GM12878 (cell line): ENCODE results near the gene UTP25. TPM values are rescaled to one million over a fixed set of nuclear protein-coding genes. Genes with fewer than 3 reads are reported as not detected.

Experiments
- BHLHE40 ChIP-seq, 2 experiments: fragments of 450-650 bp in 1 of 2; IDR thresholded peaks; 2 replicates each; pipeline ENCODE4 v1.6.1; 2011 to 2017; ENCODE audit warnings: low read depth in 2 of 2, borderline replicate concordance in 1 of 2, improper control_type of control experiment in 1 of 2, low read length in 1 of 2, mild to moderate bottlenecking in 1 of 2
- DPF2 ChIP-seq: fragments of 450-650 bp; IDR thresholded peaks from 2 replicates; pipeline ENCODE4 v1.6.1; 2017; ENCODE audit warnings: mild to moderate bottlenecking
- E4F1 ChIP-seq: fragments of 450-650 bp; IDR thresholded peaks from 2 replicates; pipeline ENCODE4 v1.6.1; 2018; ENCODE audit warnings: borderline replicate concordance, mild to moderate bottlenecking; ENCODE audit not compliant: partially characterized antibody
- FOXK2 ChIP-seq: fragments of 450-650 bp; IDR thresholded peaks from 2 replicates; pipeline ENCODE4 v1.6.1; 2017; ENCODE audit warnings: mild to moderate bottlenecking, moderate library complexity
- IRF3 ChIP-seq: fragments of 450-650 bp; IDR thresholded peaks from 2 replicates; pipeline ENCODE4 v1.6.1; 2014; ENCODE audit warnings: mild to moderate bottlenecking
- NBN ChIP-seq: fragments of 450-650 bp; IDR thresholded peaks from 2 replicates; pipeline ENCODE4 v1.6.1; 2016
- NFIC ChIP-seq: IDR thresholded peaks from 2 replicates; pipeline ENCODE4 v1.6.1; 2012; ENCODE audit warnings: low read depth, mild to moderate bottlenecking, inconsistent platforms, low read length, moderate library complexity
- NFYB ChIP-seq: IDR thresholded peaks from 2 replicates; pipeline ENCODE4 v1.6.1; 2011; ENCODE audit warnings: low read depth, mild to moderate bottlenecking, low read length, improper control_type of control experiment, moderate library complexity; ENCODE audit not compliant: insufficient read depth
- NR2C2 ChIP-seq: IDR thresholded peaks from 2 replicates; pipeline ENCODE4 v1.6.1; 2011; ENCODE audit warnings: borderline replicate concordance, low read depth; ENCODE audit not compliant: control insufficient read depth, insufficient read length
- PML ChIP-seq: IDR thresholded peaks from 2 replicates; pipeline ENCODE4 v1.6.1; 2012; ENCODE audit warnings: low read length, inconsistent platforms
- RAD21 ChIP-seq: IDR thresholded peaks from 2 replicates; pipeline ENCODE4 v1.6.1; 2011; ENCODE audit warnings: mild to moderate bottlenecking, low read depth, low read length, moderate library complexity; ENCODE audit not compliant: insufficient read depth
- RELB ChIP-seq: fragments of 450-650 bp; IDR thresholded peaks from 2 replicates; pipeline ENCODE4 v1.6.1; 2017; ENCODE audit warnings: low read depth, mild to moderate bottlenecking, moderate library complexity
- SREBF1 ChIP-seq: IDR thresholded peaks from 2 replicates; pipeline ENCODE4 v1.6.1; 2012; ENCODE audit warnings: mild to moderate bottlenecking, low read length
- TBL1XR1 ChIP-seq: IDR thresholded peaks from 2 replicates; pipeline ENCODE4 v1.6.1; 2012; ENCODE audit warnings: low read depth, low read length, improper control_type of control experiment
- WRNIP1 ChIP-seq: IDR thresholded peaks from 2 replicates; pipeline ENCODE4 v1.6.1; 2011; ENCODE audit warnings: low read depth, low read length, improper control_type of control experiment, borderline replicate concordance
- ZNF217 ChIP-seq: fragments of 450-650 bp; IDR thresholded peaks from 2 replicates; pipeline ENCODE4 v1.6.1; 2017; ENCODE audit warnings: antibody characterized with exemption, mild to moderate bottlenecking
- polyA plus RNA-seq, 11 experiments: library from polyadenylated mRNA; depleted of rRNA in 4 of 11; unstranded in 6 of 11; stranded (reverse) in 5 of 11; fragments of >200 nt; fragmentation: Nextera tagmentation in 4 of 11; fragmentation: Illumina TruSeq in 1 of 11; extraction: Ambion mirVana in 4 of 11; extraction: Trizol in 1 of 11; gene quantifications; 1 replicate in 1 of 11; 2 replicates in 10 of 11; pipeline versions ENCODE4 v1.2.1 to v1.2.3, GENCODE V29; 2011 to 2016; ENCODE audit warnings: inconsistent platforms in 2 of 11, missing spikeins in 2 of 11, low read depth in 1 of 11
- total RNA-seq, 4 experiments: library from RNA; depleted of rRNA in 3 of 4; stranded (reverse); fragments of >200 nt in 3 of 4; fragmentation: Illumina TruSeq in 1 of 4; extraction: Trizol in 1 of 4; gene quantifications; 2 replicates each; pipeline versions ENCODE4 v1.2.1 to v1.2.3, GENCODE V29; 2013 to 2021
- TF ChIP-seq, protein P1 (sequence below): fragments of 450-650 bp; IDR thresholded peaks from 2 replicates; pipeline ENCODE4 v1.6.1; 2016; ENCODE audit warnings: mild to moderate bottlenecking, moderate library complexity, borderline replicate concordance
- TF ChIP-seq, protein P2 (sequence below): fragments of 150-350 bp; IDR thresholded peaks from 2 replicates; pipeline ENCODE4 v1.6.1; 2014; ENCODE audit warnings: mild to moderate bottlenecking, low read depth, low read length

UTP25 gene
- total and polyA plus RNA-seq, 10 of the 15 experiments (the other 5 are each of a cell fraction or from before 2014, with no cell fraction given), result 3.0 to 13.3 (median 8.5) TPM

- TF ChIP-seq NFYB (no peak), BHLHE40 (IDR thresholded peaks at IDR 0.05; ENCODE audit: borderline replicate concordance in 1 of 2, low read depth in 2 of 2, low read length in 1 of 2) (peak; percentile 82 to 86), IRF3 (no peak), NR2C2 (no peak), TBL1XR1 (0 out of 2 replicates have a peak, but pooled peaks have one; percentile 59), NFIC (peak; percentile 32; the same call in 1 of the 2 replicates), RELB (peak; percentile 69), E4F1 (peak; percentile 100), DPF2 (peak; percentile 39; the same call in 1 of the 2 replicates), ZNF217 (no peak), WRNIP1 (0 out of 2 replicates have a peak, but pooled peaks have one; percentile 25), NBN (0 out of 2 replicates have a peak, but pooled peaks have one; percentile 74), RAD21 (no peak), PML (peak; percentile 60; the same call in 1 of the 2 replicates), FOXK2 (peak; percentile 92), SREBF1 (no peak)
- TF ChIP-seq, protein P1, sequence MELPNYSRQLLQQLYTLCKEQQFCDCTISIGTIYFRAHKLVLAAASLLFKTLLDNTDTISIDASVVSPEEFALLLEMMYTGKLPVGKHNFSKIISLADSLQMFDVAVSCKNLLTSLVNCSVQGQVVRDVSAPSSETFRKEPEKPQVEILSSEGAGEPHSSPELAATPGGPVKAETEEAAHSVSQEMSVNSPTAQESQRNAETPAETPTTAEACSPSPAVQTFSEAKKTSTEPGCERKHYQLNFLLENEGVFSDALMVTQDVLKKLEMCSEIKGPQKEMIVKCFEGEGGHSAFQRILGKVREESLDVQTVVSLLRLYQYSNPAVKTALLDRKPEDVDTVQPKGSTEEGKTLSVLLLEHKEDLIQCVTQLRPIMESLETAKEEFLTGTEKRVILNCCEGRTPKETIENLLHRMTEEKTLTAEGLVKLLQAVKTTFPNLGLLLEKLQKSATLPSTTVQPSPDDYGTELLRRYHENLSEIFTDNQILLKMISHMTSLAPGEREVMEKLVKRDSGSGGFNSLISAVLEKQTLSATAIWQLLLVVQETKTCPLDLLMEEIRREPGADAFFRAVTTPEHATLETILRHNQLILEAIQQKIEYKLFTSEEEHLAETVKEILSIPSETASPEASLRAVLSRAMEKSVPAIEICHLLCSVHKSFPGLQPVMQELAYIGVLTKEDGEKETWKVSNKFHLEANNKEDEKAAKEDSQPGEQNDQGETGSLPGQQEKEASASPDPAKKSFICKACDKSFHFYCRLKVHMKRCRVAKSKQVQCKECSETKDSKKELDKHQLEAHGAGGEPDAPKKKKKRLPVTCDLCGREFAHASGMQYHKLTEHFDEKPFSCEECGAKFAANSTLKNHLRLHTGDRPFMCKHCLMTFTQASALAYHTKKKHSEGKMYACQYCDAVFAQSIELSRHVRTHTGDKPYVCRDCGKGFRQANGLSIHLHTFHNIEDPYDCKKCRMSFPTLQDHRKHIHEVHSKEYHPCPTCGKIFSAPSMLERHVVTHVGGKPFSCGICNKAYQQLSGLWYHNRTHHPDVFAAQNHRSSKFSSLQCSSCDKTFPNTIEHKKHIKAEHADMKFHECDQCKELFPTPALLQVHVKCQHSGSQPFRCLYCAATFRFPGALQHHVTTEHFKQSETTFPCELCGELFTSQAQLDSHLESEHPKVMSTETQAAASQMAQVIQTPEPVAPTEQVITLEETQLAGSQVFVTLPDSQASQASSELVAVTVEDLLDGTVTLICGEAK, result peak; percentile 88
- TF ChIP-seq, protein P2, sequence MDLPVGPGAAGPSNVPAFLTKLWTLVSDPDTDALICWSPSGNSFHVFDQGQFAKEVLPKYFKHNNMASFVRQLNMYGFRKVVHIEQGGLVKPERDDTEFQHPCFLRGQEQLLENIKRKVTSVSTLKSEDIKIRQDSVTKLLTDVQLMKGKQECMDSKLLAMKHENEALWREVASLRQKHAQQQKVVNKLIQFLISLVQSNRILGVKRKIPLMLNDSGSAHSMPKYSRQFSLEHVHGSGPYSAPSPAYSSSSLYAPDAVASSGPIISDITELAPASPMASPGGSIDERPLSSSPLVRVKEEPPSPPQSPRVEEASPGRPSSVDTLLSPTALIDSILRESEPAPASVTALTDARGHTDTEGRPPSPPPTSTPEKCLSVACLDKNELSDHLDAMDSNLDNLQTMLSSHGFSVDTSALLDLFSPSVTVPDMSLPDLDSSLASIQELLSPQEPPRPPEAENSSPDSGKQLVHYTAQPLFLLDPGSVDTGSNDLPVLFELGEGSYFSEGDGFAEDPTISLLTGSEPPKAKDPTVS, result no peak
Measured at GRCh38 chr1:209827384-209828262, at the start of gene UTP25 (continued).
